AG09319 (cell line): Measurements from ENCODE around the gene SLC29A1.
A peak's percentile ranks its signal among the peaks of the same experiment; 100 is the strongest.

Experiments used
- DNase-seq: peaks from one replicate; pipeline ENCODE4 v3.0.0-alpha.2; 2010; ENCODE audit warnings: low read depth; ENCODE audit errors: extremely low read depth
- TF ChIP-seq, protein P1 (sequence below): IDR thresholded peaks from 2 replicates; pipeline ENCODE4 v1.5.1; 2011; ENCODE audit warnings: low read depth, mild to moderate bottlenecking, inconsistent platforms, low read length, moderate library complexity

SLC29A1 gene

DNA sequence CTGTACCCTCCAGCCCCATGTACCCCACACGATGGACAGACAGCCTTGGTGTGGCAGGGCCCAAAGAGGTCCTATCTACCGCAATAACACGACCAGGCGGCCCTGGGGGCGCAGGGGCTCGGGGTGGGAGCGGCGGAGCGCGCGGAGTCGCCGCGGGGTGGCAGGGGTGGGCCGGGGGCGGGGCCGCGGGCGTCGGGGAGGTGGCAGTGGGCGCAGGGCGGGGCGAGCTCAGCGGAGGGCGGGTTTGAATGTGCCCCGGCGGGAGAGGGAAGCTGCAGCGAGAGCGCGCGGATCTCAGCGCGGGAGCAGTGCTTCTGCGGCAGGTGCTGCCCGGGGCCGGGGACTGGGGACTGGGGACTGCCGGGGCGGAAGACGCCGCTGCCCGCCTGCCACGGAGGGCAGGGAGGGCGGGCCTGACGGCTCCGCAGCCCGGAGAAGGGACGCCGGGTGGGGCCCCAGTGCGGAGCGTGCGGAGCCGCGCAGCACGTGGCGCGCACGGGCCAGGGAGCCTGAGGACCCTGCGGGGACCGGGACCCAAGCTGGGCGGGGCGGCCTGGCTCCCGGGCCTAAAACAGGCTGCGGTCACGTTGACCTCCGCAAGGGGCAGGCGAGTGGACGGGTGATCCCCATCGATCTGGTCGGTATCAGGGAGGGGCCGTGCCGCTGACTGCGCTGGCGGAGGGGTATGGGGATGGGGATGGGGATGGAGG is at the start of gene SLC29A1:
TSS of gene SLC29A1 (plus strand) at position 277 of the 710 bp plus-strand sequence. CDS start 3,719 bp downstream, outside the sequence.
- DNase-seq, result no peak
- TF ChIP-seq, protein P1, sequence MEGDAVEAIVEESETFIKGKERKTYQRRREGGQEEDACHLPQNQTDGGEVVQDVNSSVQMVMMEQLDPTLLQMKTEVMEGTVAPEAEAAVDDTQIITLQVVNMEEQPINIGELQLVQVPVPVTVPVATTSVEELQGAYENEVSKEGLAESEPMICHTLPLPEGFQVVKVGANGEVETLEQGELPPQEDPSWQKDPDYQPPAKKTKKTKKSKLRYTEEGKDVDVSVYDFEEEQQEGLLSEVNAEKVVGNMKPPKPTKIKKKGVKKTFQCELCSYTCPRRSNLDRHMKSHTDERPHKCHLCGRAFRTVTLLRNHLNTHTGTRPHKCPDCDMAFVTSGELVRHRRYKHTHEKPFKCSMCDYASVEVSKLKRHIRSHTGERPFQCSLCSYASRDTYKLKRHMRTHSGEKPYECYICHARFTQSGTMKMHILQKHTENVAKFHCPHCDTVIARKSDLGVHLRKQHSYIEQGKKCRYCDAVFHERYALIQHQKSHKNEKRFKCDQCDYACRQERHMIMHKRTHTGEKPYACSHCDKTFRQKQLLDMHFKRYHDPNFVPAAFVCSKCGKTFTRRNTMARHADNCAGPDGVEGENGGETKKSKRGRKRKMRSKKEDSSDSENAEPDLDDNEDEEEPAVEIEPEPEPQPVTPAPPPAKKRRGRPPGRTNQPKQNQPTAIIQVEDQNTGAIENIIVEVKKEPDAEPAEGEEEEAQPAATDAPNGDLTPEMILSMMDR, result no peak; the same call in none of the 2 replicates

DNA sequence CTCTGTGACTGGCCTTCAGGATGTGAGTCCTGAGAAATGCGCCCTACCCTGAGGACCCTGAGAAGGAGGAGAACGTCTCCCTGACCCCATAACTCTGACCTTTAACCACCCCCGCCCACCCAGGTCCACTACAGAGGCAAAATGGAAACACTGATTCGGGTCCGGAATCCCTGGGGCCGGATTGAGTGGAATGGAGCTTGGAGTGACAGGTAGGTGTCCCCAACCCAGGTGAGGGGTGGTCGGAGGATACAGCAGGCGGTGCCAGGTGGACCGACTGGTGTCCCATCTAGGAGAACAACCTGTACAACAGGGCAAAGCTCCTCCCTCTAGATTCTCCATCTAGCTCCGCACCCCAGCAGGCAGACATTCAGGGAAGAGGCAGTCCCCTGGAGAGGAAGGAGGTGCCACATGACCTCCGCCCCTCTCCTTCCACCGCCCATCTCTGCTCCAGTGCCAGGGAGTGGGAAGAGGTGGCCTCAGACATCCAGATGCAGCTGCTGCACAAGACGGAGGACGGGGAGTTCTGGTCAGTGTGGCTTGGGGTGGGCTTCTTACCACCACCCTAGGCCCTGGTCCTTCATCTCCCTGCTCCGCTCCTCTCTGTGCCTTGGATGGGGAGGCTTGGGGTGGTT is 47.1 kb upstream of the SLC29A1 start:
- DNase-seq, result no peak
- TF ChIP-seq, protein P1, result no peak

DNA sequence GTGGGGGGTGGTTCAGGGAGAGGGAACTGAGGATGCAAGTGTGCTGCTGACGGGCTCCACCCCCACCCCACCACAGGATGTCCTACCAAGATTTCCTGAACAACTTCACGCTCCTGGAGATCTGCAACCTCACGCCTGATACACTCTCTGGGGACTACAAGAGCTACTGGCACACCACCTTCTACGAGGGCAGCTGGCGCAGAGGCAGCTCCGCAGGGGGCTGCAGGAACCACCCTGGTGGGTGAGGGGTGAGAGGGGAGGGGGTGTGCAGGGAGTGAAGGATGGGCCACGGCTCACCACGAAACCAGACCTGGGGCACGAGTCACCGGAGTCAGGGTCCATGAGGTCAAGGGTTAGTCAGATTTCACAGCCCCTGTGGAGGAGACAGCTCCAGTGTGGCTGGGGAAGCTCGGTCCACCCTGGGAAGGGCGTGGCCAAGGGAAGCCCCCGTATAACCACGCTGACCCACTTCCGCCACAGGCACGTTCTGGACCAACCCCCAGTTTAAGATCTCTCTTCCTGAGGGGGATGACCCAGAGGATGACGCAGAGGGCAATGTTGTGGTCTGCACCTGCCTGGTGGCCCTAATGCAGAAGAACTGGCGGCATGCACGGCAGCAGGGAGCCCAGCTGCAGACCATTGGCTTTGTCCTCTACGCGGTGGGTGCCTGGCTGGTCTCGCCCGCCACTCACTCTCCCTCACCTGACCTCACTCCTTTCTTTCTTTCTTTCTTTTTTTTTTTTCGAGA is 46.5 kb upstream of the SLC29A1 start:
- TF ChIP-seq, protein P1, result no peak
- no peak for DNase-seq

DNA sequence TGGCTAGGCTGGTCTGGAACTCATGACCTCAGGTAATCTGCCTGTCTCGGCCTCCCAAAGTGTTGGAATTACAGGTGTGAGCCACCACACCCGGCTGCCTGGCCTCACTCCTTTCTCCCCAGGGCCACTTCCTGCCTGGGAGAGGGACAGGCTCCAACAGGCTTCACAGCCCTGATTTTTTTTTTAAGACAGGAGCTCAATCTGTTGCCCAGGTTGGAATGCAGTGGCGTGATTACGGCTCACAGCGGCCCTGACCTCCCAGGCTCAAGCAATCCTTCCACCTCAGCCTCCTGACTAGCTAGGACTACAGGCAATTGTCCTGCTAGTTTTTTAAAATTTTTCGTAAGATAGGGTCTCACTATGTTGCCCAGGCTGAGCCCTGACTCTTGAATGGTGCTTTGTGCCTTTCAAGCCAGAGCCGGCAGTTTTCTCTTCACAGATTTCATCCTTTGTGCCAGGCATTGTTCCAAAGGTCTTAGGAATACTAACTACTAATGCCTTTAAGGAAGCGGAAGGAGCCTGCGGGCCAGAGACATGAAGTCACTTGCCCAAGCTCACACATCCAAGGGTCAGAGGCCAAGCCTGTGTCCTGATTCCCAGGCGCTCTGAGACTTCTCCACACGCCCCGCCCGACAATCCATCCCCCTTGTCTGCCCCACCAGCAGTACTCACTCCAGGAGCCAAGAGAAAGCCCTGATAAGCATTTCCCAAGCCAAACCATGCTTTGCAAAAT is 45.5 kb upstream of the SLC29A1 start:
- TF ChIP-seq, protein P1, result no peak
- peak; percentile 25 for DNase-seq

DNA sequence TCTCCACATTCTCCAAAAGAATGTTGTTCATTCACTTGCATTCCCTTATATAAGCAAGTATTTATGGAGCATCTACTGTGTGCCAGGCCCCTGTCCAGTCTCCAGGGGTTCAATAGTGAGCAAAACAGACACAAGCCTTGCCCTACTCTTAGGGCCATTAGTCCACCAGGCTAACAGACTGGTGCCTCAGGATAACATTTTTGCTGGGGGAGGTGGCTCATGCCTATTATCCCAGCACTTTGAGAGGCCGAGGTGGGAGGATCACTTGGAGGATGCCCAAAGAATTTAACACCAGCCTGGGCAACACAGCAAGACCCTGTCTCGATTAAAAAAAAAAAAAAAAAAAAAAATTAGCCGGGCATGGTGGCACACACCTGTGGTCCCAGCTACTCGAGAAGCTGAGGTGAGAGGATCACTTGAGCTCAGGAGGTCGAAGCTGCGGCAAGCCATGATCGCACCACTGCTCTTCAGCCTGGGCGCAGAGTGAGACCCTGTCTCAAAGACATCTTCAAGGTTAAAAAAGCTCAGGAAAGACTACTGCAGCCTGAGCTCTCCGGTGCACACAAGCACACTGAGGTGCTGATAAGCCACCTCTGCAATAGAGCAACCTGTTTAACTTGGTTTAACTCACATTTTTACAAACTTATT is 44.8 kb upstream of the SLC29A1 start:
- DNase-seq, result no peak
- TF ChIP-seq, protein P1, result no peak

DNA sequence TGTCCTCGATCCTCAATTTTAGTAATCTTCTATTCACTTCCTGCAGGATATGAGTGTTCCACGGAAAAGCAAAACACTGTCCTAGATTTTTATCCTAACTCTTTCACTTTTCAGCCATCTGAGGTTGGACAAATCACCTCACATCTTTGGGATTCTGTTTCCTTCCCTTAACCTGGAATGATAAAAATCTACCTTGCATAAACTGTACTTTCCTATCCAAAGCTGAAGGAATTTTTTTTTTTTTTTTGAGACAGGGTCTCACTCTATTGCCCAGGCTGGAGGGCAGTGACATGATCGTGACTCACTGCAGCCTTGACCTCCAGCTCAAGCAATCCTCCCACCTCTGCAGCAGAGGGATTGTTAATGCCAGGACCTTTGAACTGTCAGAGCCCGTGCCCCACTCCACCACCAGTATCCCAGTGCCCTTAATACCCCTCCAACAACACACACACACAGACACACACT is 44.3 kb upstream of the SLC29A1 start:
- TF ChIP-seq, protein P1, result no peak
- DNase-seq, result no peak
